Keratinocyte (primary cell): ENCODE measurements around the gene TRAFD1. TPM values are rescaled to one million over a fixed set of nuclear protein-coding genes. Genes with fewer than 3 reads are reported as not detected.

Source experiments
- DNase-seq: peaks from one replicate; pipeline ENCODE4 v3.0.0-alpha.2; 2011; ENCODE audit warnings: low read depth, missing footprints, low spot score
- FAIRE-seq: peaks from 2 replicates; lab custom pipeline; 2011; peaks lifted over from hg19 to GRCh38; lab: Jason Lieb, UNC
- H2AFZ ChIP-seq: 2 replicates; pipeline ENCODE4 v1.6.0; 2012; ENCODE audit warnings: low read length, control low read depth, inconsistent platforms; ENCODE audit not compliant: control insufficient read depth
- H3K27ac ChIP-seq: 2 replicates; pipeline ENCODE4 v1.5.1; 2011; ENCODE audit warnings: low read length; ENCODE audit not compliant: control insufficient read depth, insufficient read depth
- H3K27me3 ChIP-seq: 3 replicates; pipeline ENCODE4 v1.6.0; 2011; ENCODE audit warnings: low read length; ENCODE audit not compliant: control insufficient read depth, insufficient read depth; ENCODE audit errors: extremely low read depth
- H3K36me3 ChIP-seq, 2 experiments: 2 replicates in 1 of 2; 3 replicates in 1 of 2; pipeline ENCODE4 v1.5.1; 2011; ENCODE audit warnings: low read length in 2 of 2, mild to moderate bottlenecking in 1 of 2; ENCODE audit not compliant: control insufficient read depth in 2 of 2, insufficient read depth in 2 of 2; ENCODE audit errors: extremely low read depth in 1 of 2
- H3K4me1 ChIP-seq: 3 replicates; pipeline ENCODE4 v1.5.1; 2011; ENCODE audit warnings: low read length; ENCODE audit not compliant: control insufficient read depth, insufficient read depth; ENCODE audit errors: extremely low read depth
- H3K4me2 ChIP-seq: 3 replicates; pipeline ENCODE4 v1.6.0; 2011; ENCODE audit warnings: low read depth, low read length; ENCODE audit not compliant: control insufficient read depth, insufficient read depth; ENCODE audit errors: extremely low read depth
- H3K4me3 ChIP-seq, 3 experiments: fragments of 200-600 bp in 1 of 3; sonication (generic) in 1 of 3; 2 replicates in 2 of 3; 3 replicates in 1 of 3; pipeline ENCODE4 v1.5.1; 2011 to 2016; ENCODE audit warnings: low read length in 3 of 3, mild to moderate bottlenecking in 3 of 3, control low read depth in 2 of 3, inconsistent platforms in 1 of 3, low read depth in 1 of 3, mixed read lengths in 1 of 3, mixed run types in 1 of 3, moderate library complexity in 1 of 3; ENCODE audit not compliant: control insufficient read depth in 2 of 3, insufficient read depth in 2 of 3; ENCODE audit errors: extremely low read depth in 1 of 3
- H3K79me2 ChIP-seq: 2 replicates; pipeline ENCODE4 v1.6.0; 2012; ENCODE audit warnings: low read length; ENCODE audit not compliant: control insufficient read depth, insufficient read depth
- H3K9ac ChIP-seq: 3 replicates; pipeline ENCODE4 v1.6.0; 2011; ENCODE audit warnings: low read length; ENCODE audit not compliant: control insufficient read depth, insufficient read depth; ENCODE audit errors: extremely low read depth
- H3K9me1 ChIP-seq: 3 replicates; pipeline ENCODE4 v1.6.0; 2011; ENCODE audit warnings: low read length; ENCODE audit not compliant: control insufficient read depth, insufficient read depth; ENCODE audit errors: extremely low read depth
- H3K9me3 ChIP-seq: 2 replicates; pipeline ENCODE4 v1.5.1; 2012; ENCODE audit warnings: low read depth, low read length; ENCODE audit not compliant: control insufficient read depth
- H4K20me1 ChIP-seq: 3 replicates; pipeline ENCODE4 v1.6.0; 2011; ENCODE audit warnings: low read length; ENCODE audit not compliant: control insufficient read depth, insufficient read depth; ENCODE audit errors: extremely low read depth
- EZH2 ChIP-seq: IDR thresholded peaks from one replicate; pipeline ENCODE4 v1.6.1; 2012; ENCODE audit warnings: inconsistent platforms, mild to moderate bottlenecking, low read length, moderate library complexity
- dilution Hi-C: fragments of 300-500 bp; cut with MboI; formaldehyde crosslinking; loops from one replicate; pipeline ENCODE4 v1.7.0; 2020; ENCODE audit warnings: low sequenced_read_pairs; ENCODE audit not compliant: extremely low pct_ligation_motif_present
- polyA plus RNA-seq, 5 experiments: library from polyadenylated mRNA; depleted of rRNA in 3 of 5; stranded (reverse) in 3 of 5; stranded (forward) in 1 of 5; unstranded in 1 of 5; fragments of >200 nt; gene quantifications; 1 replicate in 1 of 5; 2 replicates in 3 of 5; 3 replicates in 1 of 5; pipeline versions ENCODE4 v1.2.1 to v1.2.3, GENCODE V29; 2011 to 2012; ENCODE audit warnings: missing spikeins in 2 of 5, low read depth in 1 of 5, low replicate concordance in 1 of 5
- TF ChIP-seq, protein P1 (sequence below), 3 experiments: IDR thresholded peaks in 1 of 3; conservative IDR thresholded peaks in 1 of 3; optimal IDR thresholded peaks in 1 of 3; 2 replicates in 2 of 3; 3 replicates in 1 of 3; pipeline versions ENCODE3 to v1.5.1; 2011; ENCODE audit warnings: low read length in 3 of 3, mild to moderate bottlenecking in 3 of 3, moderate library complexity in 2 of 3, control low read depth in 1 of 3, inconsistent platforms in 1 of 3; ENCODE audit not compliant: insufficient read depth in 2 of 3; ENCODE audit errors: extremely low read depth in 1 of 3

Gene TRAFD1
- polyA plus RNA-seq, 1 donor (not counting 4 experiments of a cell fraction or from before 2014, with no cell fraction given) = 25.6 TPM

- dilution Hi-C loops = no loop called here
- H4K20me1 ChIP-seq = no peaks in the 10 kb centered on the region
- TF ChIP-seq, protein P1, sequence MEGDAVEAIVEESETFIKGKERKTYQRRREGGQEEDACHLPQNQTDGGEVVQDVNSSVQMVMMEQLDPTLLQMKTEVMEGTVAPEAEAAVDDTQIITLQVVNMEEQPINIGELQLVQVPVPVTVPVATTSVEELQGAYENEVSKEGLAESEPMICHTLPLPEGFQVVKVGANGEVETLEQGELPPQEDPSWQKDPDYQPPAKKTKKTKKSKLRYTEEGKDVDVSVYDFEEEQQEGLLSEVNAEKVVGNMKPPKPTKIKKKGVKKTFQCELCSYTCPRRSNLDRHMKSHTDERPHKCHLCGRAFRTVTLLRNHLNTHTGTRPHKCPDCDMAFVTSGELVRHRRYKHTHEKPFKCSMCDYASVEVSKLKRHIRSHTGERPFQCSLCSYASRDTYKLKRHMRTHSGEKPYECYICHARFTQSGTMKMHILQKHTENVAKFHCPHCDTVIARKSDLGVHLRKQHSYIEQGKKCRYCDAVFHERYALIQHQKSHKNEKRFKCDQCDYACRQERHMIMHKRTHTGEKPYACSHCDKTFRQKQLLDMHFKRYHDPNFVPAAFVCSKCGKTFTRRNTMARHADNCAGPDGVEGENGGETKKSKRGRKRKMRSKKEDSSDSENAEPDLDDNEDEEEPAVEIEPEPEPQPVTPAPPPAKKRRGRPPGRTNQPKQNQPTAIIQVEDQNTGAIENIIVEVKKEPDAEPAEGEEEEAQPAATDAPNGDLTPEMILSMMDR (optimal IDR thresholded peaks at IDR 0.05 in 1 of 3, IDR thresholded peaks at IDR 0.05 in 1 of 3, conservative IDR thresholded peaks at IDR 0.05 in 1 of 3; ENCODE audit: extremely low read depth in 1 of 3, insufficient read depth in 2 of 3, low read length in 3 of 3) = no peak
- TF ChIP-seq EZH2 = no peak
- no peaks in the 10 kb centered on the region for H3K9me1 ChIP-seq
- FAIRE-seq (no peak), DNase-seq (no peak)
- H3K4me1 ChIP-seq = no peaks in the 10 kb centered on the region
- H3K9me3 ChIP-seq = no peaks in the 10 kb centered on the region
- no peak overlapping the region for H3K27ac ChIP-seq
- no peaks in the 10 kb centered on the region for H3K79me2 ChIP-seq
- H3K9ac ChIP-seq = no peak overlapping the region
- H2AFZ ChIP-seq = no peak overlapping the region
- H3K27me3 ChIP-seq = no peaks in the 10 kb centered on the region
- no peak overlapping the region for H3K4me3 ChIP-seq
- peaks cover 0 to 10% of the 10 kb centered on the region in 2 experiments for H3K36me3 ChIP-seq
- H3K4me2 ChIP-seq = no peak overlapping the region
These were observed 40.3 kb downstream of the TRAFD1 start for GRCh38 chr12:112165624-112166023.

GRCh38 chr12:112166051-112167015 is 41.0 kb downstream of the TRAFD1 start:
- FAIRE-seq (no peak), DNase-seq (no peak)
- Histone ChIP-seq H3K36me3 (peaks cover 6 to 10% of the 10 kb centered on the region in 2 experiments), H3K79me2 (no peaks in the 10 kb centered on the region), H3K27ac (no peak overlapping the region), H3K9me3 (no peaks in the 10 kb centered on the region), H3K4me1 (no peaks in the 10 kb centered on the region), H4K20me1 (no peaks in the 10 kb centered on the region), H3K4me2 (no peak overlapping the region), H3K27me3 (no peaks in the 10 kb centered on the region), H3K4me3 (no peak overlapping the region), H2AFZ (no peak overlapping the region), H3K9me1 (no peaks in the 10 kb centered on the region), H3K9ac (no peak overlapping the region)
- TF ChIP-seq, protein P1 (optimal IDR thresholded peaks at IDR 0.05 in 1 of 3, IDR thresholded peaks at IDR 0.05 in 1 of 3, conservative IDR thresholded peaks at IDR 0.05 in 1 of 3; ENCODE audit: extremely low read depth in 1 of 3, insufficient read depth in 2 of 3, low read length in 3 of 3) = no peak
- no peak for TF ChIP-seq EZH2
- dilution Hi-C loops = no loop called here
